RWPE2 (cell line): ENCODE data around the gene FRRS1.

Experiments used
- ATAC-seq: fragments of 200-7000 bp; cut with Tn5 transposase; 3 replicates; pipeline ENCODE4 v1.9.1; 2021; ENCODE audit warnings: low read depth
- DNase-seq: peaks from one replicate; pipeline ENCODE4 v3.0.0-alpha.2; 2020; ENCODE audit warnings: low spot score
- H3K27ac ChIP-seq: fragments of 450-650 bp; 2 replicates; pipeline ENCODE4 v1.5.1; 2017; ENCODE audit warnings: mild to moderate bottlenecking; ENCODE audit not compliant: poor library complexity, severe bottlenecking
- H3K27me3 ChIP-seq: fragments of 250-450 bp; sonication (Bioruptor Pico); 2 replicates; pipeline ENCODE4 v1.5.1; 2021; ENCODE audit warnings: mild to moderate bottlenecking, moderate library complexity; ENCODE audit not compliant: insufficient read depth, poor library complexity, severe bottlenecking
- H3K36me3 ChIP-seq: fragments of 250-450 bp; sonication (Bioruptor Pico); 2 replicates; pipeline ENCODE4 v1.5.1; 2020; ENCODE audit warnings: low read depth, mild to moderate bottlenecking, moderate library complexity
- H3K4me1 ChIP-seq: fragments of 250-450 bp; sonication (Bioruptor Pico); 2 replicates; pipeline ENCODE4 v1.5.1; 2021; ENCODE audit warnings: mild to moderate bottlenecking, moderate library complexity; ENCODE audit not compliant: insufficient read depth, poor library complexity, severe bottlenecking
- H3K4me3 ChIP-seq: fragments of 250-450 bp; sonication (Bioruptor Pico); 2 replicates; pipeline ENCODE4 v1.5.1; 2021; ENCODE audit warnings: mild to moderate bottlenecking, moderate library complexity; ENCODE audit not compliant: severe bottlenecking
- H3K9me3 ChIP-seq: fragments of 250-450 bp; sonication (Bioruptor Pico); 2 replicates; pipeline ENCODE4 v1.5.1; 2021; ENCODE audit warnings: mild to moderate bottlenecking, moderate library complexity; ENCODE audit not compliant: severe bottlenecking
- CTCF ChIP-seq: fragments of 450-650 bp; IDR thresholded peaks from one replicate; pipeline ENCODE4 v1.5.1; 2017; ENCODE audit warnings: mild to moderate bottlenecking, moderate library complexity; ENCODE audit not compliant: poor library complexity, severe bottlenecking

The FRRS1 gene

GRCh38 chr1:99673315-99673714, 93.1 kb downstream of the FRRS1 start:
- no peak for TF ChIP-seq CTCF
- DNase-seq = no peak
- no peak for ATAC-seq
- H3K4me3 ChIP-seq = no peak overlapping the region
- no peak overlapping the region for H3K27ac ChIP-seq
- no peaks in the 10 kb centered on the region for H3K4me1 ChIP-seq
- H3K36me3 ChIP-seq = no peaks in the 10 kb centered on the region
- no peaks in the 10 kb centered on the region for H3K9me3 ChIP-seq
- no peaks in the 10 kb centered on the region for H3K27me3 ChIP-seq

- DNase-seq = no peak
- no peaks in the 10 kb centered on the region for H3K27me3 ChIP-seq
- H3K27ac ChIP-seq = no peak overlapping the region
- no peaks in the 10 kb centered on the region for H3K9me3 ChIP-seq
- ATAC-seq = no peak
- no peak overlapping the region for H3K4me3 ChIP-seq
- TF ChIP-seq CTCF = no peak
- no peaks in the 10 kb centered on the region for H3K4me1 ChIP-seq
- no peaks in the 10 kb centered on the region for H3K36me3 ChIP-seq
These were observed 93.8 kb downstream of the FRRS1 start for GRCh38 chr1:99672530-99673213.

- TF ChIP-seq CTCF = no peak
- Histone ChIP-seq H3K4me1 (no peaks in the 10 kb centered on the region), H3K4me3 (no peak overlapping the region), H3K9me3 (no peaks in the 10 kb centered on the region), H3K36me3 (no peaks in the 10 kb centered on the region), H3K27ac (no peak overlapping the region), H3K27me3 (no peaks in the 10 kb centered on the region)
- no peak for ATAC-seq
- DNase-seq = no peak
These were observed 94.4 kb downstream of the FRRS1 start for GRCh38 chr1:99672038-99672437.

GRCh38 chr1:99670583-99670982, 95.9 kb downstream of the FRRS1 start:
- H3K27me3 ChIP-seq = no peaks in the 10 kb centered on the region
- DNase-seq (no peak), ATAC-seq (no peak)
- no peak overlapping the region for H3K4me3 ChIP-seq
- H3K36me3 ChIP-seq = no peaks in the 10 kb centered on the region
- TF ChIP-seq CTCF = no peak
- no peaks in the 10 kb centered on the region for H3K4me1 ChIP-seq
- H3K27ac ChIP-seq = no peak overlapping the region
- H3K9me3 ChIP-seq = no peaks in the 10 kb centered on the region

- H3K36me3 ChIP-seq = no peaks in the 10 kb centered on the region
- no peak for TF ChIP-seq CTCF
- H3K4me1 ChIP-seq = no peaks in the 10 kb centered on the region
- H3K27me3 ChIP-seq = no peaks in the 10 kb centered on the region
- peak; percentile 23; the same call in 1 of the 3 replicates for ATAC-seq
- H3K27ac ChIP-seq = no peak overlapping the region
- DNase-seq = no peak
- no peak overlapping the region for H3K4me3 ChIP-seq
- H3K9me3 ChIP-seq = no peaks in the 10 kb centered on the region
These were observed 96.6 kb downstream of the FRRS1 start for GRCh38 chr1:99669821-99670220.
